ENCODE measurements around the gene DENND2A.
"Not testable (repeated sequence)": the region's sequence is repeated elsewhere in the genome, so short reads cannot be mapped to it uniquely, and the experiment has no call there.

Gene DENND2A

DNA sequence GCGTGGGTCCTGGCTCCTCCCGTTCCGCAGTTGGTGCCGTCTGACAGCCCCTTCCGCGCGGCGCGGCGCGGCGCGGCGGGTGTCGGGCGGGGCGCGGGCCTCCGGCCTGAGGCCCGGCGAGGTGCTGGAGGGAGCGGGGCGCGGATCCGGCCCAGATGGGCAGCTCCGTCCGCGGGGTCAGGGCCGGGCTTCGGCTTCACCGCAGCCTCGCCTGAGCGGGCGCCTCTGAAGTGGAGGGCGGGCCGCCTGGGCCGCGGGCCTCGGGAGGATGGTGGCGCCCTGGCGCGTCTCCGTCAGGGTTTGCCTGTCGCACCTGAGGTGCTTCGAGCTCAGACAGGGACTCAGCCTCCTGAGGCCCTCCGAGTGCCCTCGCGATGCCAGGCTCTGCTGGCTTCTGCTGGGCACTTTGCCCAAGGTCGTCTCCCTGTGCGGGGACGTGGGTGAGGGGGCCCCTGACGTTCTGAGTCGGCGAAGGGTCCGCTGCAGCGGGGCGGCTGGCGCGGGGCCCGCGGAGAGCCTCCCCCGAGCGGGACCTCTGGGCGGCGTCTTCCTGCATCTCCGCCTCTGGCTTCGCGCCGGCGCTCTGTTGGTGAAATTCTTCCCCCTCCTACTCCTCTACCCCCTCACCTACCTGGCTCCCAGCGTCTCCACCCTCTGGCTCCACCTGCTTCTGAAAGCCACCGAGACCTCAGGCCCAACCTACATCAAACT, 32.6 kb upstream of the DENND2A start:
- DNase-seq (ENCODE audit: low read depth, low spot score), result peak; percentile 24

DNA sequence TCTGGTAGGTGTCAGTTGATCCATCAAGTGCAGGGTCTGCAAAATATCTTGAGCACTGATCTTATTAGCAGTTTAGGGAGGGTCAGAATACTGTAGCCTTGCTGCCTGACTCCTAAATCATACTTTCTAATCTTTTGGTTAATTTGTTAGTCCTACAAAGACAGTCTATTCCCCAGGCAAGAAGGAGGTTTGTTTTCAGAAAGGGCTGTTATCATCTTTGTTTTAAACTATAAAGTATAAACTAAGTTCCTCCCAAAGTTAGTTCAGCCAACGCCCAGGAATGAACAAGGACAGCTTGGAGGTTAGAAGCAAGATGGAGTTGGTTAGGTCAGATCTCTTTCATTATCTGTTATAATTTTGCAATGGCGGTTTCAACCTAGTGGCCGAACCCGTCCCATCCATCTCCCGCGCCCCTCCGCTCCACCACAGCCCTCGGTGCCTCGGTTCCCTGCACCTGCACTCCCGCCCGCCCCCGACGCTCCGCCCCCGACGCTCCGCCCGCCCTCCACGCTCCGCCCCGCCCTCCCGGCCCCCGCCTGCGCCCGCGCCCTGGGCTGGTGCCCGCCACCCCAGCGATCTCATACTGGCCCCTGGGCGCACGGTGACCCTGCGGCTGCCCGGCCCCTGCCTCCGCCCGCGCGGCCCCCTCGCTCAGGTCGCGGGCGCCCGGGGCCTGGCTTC, 31.9 kb upstream of the DENND2A start, which contains the start of gene ADCK2:
Gene ADCK2 (plus strand): TSS at position 564 of the 681 bp plus-strand sequence. CDS start 386 bp downstream, outside the sequence.
- no peak for DNase-seq (ENCODE audit: low read depth, low spot score)

DNA sequence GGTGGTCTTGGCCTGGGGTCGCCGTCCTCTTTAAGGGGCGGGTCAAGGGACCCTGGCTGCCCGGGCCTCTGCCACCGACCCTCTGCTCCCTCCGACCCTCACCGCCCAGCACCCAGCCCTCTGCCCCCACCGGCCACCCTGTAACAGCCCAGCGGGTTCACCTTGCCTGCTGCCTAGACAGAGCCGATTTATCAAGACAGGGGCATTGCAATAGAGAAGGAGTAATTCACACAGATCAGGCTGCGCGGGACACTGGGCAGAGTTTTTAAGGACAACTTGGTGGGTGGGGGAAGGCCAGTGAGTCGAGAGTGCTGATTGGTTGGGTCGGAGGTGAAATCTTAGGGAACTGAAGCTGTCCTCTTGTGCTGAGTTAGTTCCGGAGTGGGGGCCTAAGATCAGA, 31.4 kb upstream of the DENND2A start:
- DNase-seq (ENCODE audit: low read depth, low spot score), result no peak

GRCh38 chr7:140670343-140670935, 29.8 kb upstream of the DENND2A start:
- no peak for DNase-seq (ENCODE audit: low read depth, low spot score)

DNA sequence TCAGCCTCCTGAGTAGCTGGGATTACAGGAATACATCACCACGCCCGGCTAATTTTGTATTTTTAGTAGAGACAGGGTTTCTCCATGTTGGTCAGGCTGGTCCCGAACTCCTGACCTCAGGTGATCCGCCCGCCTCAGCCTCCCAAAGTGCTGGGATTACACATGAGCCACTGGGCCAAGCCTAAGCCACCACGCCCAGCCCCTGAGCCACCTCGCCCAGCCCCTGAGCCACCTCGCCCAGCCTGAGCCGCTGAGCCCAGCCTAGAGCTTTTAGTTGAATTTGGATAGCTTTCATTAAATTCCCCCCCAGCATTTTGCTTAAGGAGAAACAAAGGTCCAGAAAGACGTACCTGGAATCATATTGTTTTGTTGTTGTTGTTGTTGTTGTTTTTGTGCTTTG, 29.2 kb upstream of the DENND2A start:
- not testable (repeated sequence) for DNase-seq (ENCODE audit: low read depth, low spot score)

GRCh38 chr7:140669352-140669751, 28.7 kb upstream of the DENND2A start:
- DNase-seq (ENCODE audit: low read depth, low spot score), result no peak

- DNase-seq (ENCODE audit: low read depth, low spot score), result no peak
Measured at GRCh38 chr7:140668641-140669040, 28.0 kb upstream of the DENND2A start.

GRCh38 chr7:140667476-140667875, 26.9 kb upstream of the DENND2A start:
- DNase-seq (ENCODE audit: low read depth, low spot score), result no peak

DNA sequence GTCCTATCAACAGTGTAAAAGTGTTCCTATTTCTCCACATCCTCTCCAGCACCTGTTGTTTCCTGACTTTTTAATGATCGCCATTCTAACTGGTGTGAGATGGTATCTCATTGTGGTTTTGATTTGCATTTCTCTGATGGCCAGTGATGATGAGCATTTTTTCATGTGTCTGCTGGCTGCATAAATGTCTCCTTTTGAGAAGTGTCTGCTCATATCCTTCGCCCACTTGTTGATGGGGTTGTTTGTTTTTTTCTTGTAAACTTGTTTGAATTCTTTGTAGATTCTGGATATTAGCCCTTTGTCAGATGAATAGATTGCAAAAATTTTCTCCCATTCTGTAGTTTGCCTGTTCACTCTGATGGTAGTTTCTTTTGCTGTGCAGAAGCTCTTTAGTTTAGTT, 22.3 kb upstream of the DENND2A start:
- DNase-seq (ENCODE audit: low read depth, low spot score), result not testable (repeated sequence)

- no peak for DNase-seq (ENCODE audit: low read depth, low spot score)
Measured at GRCh38 chr7:140661124-140661523, 20.5 kb upstream of the DENND2A start.

DNA sequence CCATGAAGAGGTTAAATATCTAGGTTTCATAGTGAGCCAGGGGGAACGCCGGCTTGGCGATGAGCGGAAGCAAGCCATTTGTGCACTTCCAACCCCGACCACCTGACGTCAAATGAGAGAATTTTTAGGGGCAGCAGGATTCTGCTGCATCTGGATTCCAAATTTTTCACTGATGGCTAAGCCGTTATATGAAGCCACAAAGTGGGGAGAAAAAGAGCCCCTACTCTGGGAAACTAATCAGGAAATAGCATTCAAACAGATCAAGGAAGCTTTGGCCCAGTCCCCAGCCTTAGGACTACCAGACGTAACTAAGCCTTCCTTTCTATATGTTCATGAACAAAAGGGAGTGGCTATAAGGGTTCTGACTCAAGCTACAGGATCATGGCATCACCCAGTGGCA, 19.2 kb upstream of the DENND2A start:
- no peak for DNase-seq (ENCODE audit: low read depth, low spot score)

GRCh38 chr7:140657891-140658290, 17.3 kb upstream of the DENND2A start:
- no peak for DNase-seq (ENCODE audit: low read depth, low spot score)

- no peak for DNase-seq (ENCODE audit: low read depth, low spot score)
Measured at GRCh38 chr7:140656548-140657515, 16.2 kb upstream of the DENND2A start.

GRCh38 chr7:140655511-140656408, 15.1 kb upstream of the DENND2A start:
- no peak for DNase-seq (ENCODE audit: low read depth, low spot score)

DNA sequence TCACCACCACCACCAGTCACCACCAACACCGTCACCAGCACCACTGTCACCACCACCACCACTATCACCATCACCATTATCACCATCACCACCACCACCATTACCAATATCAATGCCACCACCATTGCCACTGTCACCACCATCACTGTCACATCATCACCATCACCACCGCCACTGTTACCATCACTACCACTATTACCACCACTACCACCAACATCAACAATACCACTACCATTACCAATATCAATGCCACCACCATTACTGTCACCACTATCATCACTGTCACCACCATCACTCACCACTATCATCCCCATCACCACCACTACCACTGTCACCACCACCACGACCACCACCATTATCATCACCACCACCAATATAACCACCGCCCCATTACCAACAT, 14.0 kb upstream of the DENND2A start:
- no peak for DNase-seq (ENCODE audit: low read depth, low spot score)

- no peak for DNase-seq (ENCODE audit: low read depth, low spot score)
Measured at GRCh38 chr7:140654109-140654387, 13.4 kb upstream of the DENND2A start.

GRCh38 chr7:140653319-140654108, 12.9 kb upstream of the DENND2A start:
- DNase-seq (ENCODE audit: low read depth, low spot score), result no peak

DNA sequence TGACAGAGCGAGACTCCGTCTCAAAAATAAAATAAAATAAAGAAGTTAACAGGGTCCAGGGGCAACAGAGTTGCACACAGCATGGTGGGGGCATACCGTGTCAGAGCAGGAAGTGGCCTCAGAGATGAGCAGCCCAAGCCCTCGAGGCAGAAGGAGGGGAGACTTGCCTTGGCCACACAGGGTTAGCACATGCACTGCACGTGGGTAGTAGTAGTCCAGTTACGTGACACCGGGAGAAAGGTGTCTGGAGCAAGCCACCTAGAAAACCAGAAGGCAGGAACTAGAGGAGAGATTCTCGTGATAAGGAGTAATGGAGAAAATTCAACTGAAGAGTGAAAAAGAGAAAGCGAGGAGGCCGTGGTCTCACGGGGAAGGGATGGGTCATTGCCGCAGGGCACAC, 9.8 kb upstream of the DENND2A start:
- no peak for DNase-seq (ENCODE audit: low read depth, low spot score)

GRCh38 chr7:140649556-140650205, 9.1 kb upstream of the DENND2A start:
- no peak for DNase-seq (ENCODE audit: low read depth, low spot score)

Measured in activated CD4-positive, CD25-positive, alpha-beta regulatory T cell treated with anti-CD3 and anti-CD28 coated beads, Interleukin-2, amount 50 U/mL, for 16 hours (primary cell).